Fibroblast of lung (primary cell): Measurements from ENCODE around the gene SUCO. TPM values are rescaled to one million over a fixed set of nuclear protein-coding genes. Genes with fewer than 3 reads are reported as not detected.

Source experiments
- DNase-seq, 2 donors: peaks; one replicate each; pipeline versions ENCODE4 v3.0.0 to v3.0.0-alpha.2; 2010; ENCODE audit warnings: low read depth in 2 of 2
- H2AFZ ChIP-seq: 2 replicates; pipeline ENCODE4 v1.5.1; 2012; ENCODE audit warnings: low read length, control low read depth, inconsistent platforms
- H3K27ac ChIP-seq: 2 replicates; pipeline ENCODE4 v1.5.1; 2011; ENCODE audit warnings: low read length, control low read depth; ENCODE audit not compliant: insufficient read depth
- H3K27me3 ChIP-seq: 2 replicates; pipeline ENCODE4 v1.5.1; 2011; ENCODE audit warnings: mild to moderate bottlenecking, low read length; ENCODE audit not compliant: control insufficient read depth, insufficient read depth
- H3K36me3 ChIP-seq: 2 replicates; pipeline ENCODE4 v1.5.1; 2011; ENCODE audit warnings: low read length; ENCODE audit not compliant: control insufficient read depth, insufficient read depth
- H3K4me1 ChIP-seq: 2 replicates; pipeline ENCODE4 v1.5.1; 2011; ENCODE audit warnings: low read length; ENCODE audit not compliant: control insufficient read depth, insufficient read depth; ENCODE audit errors: extremely low read depth
- H3K4me2 ChIP-seq: 2 replicates; pipeline ENCODE4 v1.5.1; 2011; ENCODE audit warnings: low read length, control low read depth; ENCODE audit not compliant: insufficient read depth; ENCODE audit errors: extremely low read depth
- H3K4me3 ChIP-seq, 4 experiments: fragments of 200-600 bp in 1 of 4; sonication (generic) in 1 of 4; replicated peaks in 1 of 4; 2 replicates each; pipeline ENCODE4 v1.5.1; 2011 to 2016; ENCODE audit warnings: low read length in 4 of 4, low read depth in 3 of 4, mild to moderate bottlenecking in 3 of 4, control low read depth in 2 of 4, inconsistent platforms in 1 of 4, mixed read lengths in 1 of 4; ENCODE audit not compliant: insufficient read depth in 1 of 4; ENCODE audit errors: control extremely low read depth in 1 of 4
- H3K79me2 ChIP-seq: 2 replicates; pipeline ENCODE4 v1.5.1; 2012; ENCODE audit warnings: mild to moderate bottlenecking, low read length, inconsistent platforms; ENCODE audit not compliant: control insufficient read depth, insufficient read depth
- H3K9ac ChIP-seq: 2 replicates; pipeline ENCODE4 v1.5.1; 2011; ENCODE audit warnings: mild to moderate bottlenecking, low read length, control low read depth; ENCODE audit not compliant: insufficient read depth
- H3K9me3 ChIP-seq: 2 replicates; pipeline ENCODE4 v1.5.1; 2012; ENCODE audit warnings: low read depth, low read length; ENCODE audit not compliant: control insufficient read depth, insufficient read depth
- H4K20me1 ChIP-seq: 2 replicates; pipeline ENCODE4 v1.5.1; 2011; ENCODE audit warnings: low read length; ENCODE audit not compliant: control insufficient read depth, insufficient read depth; ENCODE audit errors: extremely low read depth
- EZH2 ChIP-seq: IDR thresholded peaks from 2 replicates; pipeline ENCODE4 v1.5.1; 2012; ENCODE audit warnings: low read length, control low read depth, mild to moderate bottlenecking; ENCODE audit errors: missing control alignments
- polyA plus RNA-seq, 2 donors: library from polyadenylated mRNA; depleted of rRNA in 1 of 2; stranded (reverse) in 1 of 2; unstranded in 1 of 2; fragments of >200 nt; gene quantifications; 2 replicates each; pipeline ENCODE4 v1.2.1, GENCODE V29; 2011 to 2012; ENCODE audit warnings: missing spikeins in 1 of 2
- total RNA-seq: library from RNA; depleted of rRNA; stranded (reverse); fragments of >200 nt; gene quantifications from 2 replicates; pipeline ENCODE4 v1.2.1, GENCODE V29; 2014
- TF ChIP-seq, protein P1 (sequence below), 2 donors: IDR thresholded peaks in 1 of 2; conservative IDR thresholded peaks in 1 of 2; 1 replicate in 1 of 2; 2 replicates in 1 of 2; pipeline ENCODE4 v1.5.1; 2011 to 2012; ENCODE audit warnings: low read length in 2 of 2, control low read depth in 1 of 2, inconsistent platforms in 1 of 2, low read depth in 1 of 2, mild to moderate bottlenecking in 1 of 2

The SUCO gene
- total and polyA plus RNA-seq, 2 donors (not counting 1 experiment from before 2014, with no cell fraction given): 20.4 to 25.8 TPM

DNA sequence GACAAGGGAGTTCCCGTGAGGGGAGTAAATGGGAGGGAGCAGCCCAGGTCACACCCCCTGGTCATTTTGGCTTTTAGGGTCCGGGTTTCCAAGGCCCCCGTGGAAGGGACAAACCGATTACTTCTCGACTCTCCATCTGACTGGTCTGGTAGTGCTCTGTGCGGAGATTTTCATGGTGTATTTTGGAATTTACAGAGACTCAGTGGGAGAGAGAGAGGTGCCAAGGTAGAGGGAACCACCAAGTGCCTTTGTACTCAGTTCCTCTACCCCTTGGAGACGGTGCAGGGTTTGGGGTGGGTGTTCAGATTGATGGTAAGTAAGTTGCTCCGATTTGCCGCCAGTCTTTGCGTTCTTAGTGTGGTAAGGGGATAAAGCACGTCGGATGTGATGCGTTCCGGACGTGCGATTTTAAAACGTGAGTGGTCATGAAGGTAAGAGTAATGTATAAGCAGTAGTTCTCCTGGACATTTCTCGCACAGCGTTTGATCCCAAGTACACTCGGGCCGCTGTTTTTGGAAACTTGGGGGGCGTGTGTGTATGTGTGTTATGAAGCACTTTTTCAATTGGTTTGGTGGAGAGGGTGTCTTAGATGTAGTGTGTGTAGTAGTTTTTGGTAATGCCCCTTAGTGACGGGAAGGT, 682 bp downstream of the SUCO start:
- peak; percentile 30 to 50 for DNase-seq
- Histone ChIP-seq H4K20me1 (no peaks in the 10 kb centered on the region), H3K9me3 (no peaks in the 10 kb centered on the region), H3K79me2 (peaks cover 54% of the 10 kb centered on the region), H3K4me2 (peak overlapping the region; percentile 69), H2AFZ (peak overlapping the region; percentile 71), H3K36me3 (no peaks in the 10 kb centered on the region), H3K4me3 (peak overlapping the region; percentile 82 to 99 (median 97)), H3K27me3 (no peaks in the 10 kb centered on the region), H3K4me1 (peaks cover 3% of the 10 kb centered on the region), H3K9ac (peak overlapping the region; percentile 96), H3K27ac (peak overlapping the region; percentile 96)
- TF ChIP-seq, protein P1, sequence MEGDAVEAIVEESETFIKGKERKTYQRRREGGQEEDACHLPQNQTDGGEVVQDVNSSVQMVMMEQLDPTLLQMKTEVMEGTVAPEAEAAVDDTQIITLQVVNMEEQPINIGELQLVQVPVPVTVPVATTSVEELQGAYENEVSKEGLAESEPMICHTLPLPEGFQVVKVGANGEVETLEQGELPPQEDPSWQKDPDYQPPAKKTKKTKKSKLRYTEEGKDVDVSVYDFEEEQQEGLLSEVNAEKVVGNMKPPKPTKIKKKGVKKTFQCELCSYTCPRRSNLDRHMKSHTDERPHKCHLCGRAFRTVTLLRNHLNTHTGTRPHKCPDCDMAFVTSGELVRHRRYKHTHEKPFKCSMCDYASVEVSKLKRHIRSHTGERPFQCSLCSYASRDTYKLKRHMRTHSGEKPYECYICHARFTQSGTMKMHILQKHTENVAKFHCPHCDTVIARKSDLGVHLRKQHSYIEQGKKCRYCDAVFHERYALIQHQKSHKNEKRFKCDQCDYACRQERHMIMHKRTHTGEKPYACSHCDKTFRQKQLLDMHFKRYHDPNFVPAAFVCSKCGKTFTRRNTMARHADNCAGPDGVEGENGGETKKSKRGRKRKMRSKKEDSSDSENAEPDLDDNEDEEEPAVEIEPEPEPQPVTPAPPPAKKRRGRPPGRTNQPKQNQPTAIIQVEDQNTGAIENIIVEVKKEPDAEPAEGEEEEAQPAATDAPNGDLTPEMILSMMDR (conservative IDR thresholded peaks at IDR 0.05 in 1 of 2, IDR thresholded peaks at IDR 0.05 in 1 of 2; ENCODE audit: low read depth in 1 of 2, low read length in 2 of 2): no peak
- no peak for TF ChIP-seq EZH2

- Histone ChIP-seq H4K20me1 (no peaks in the 10 kb centered on the region), H2AFZ (no peak overlapping the region), H3K27me3 (no peaks in the 10 kb centered on the region), H3K79me2 (peaks cover 80% of the 10 kb centered on the region), H3K36me3 (no peaks in the 10 kb centered on the region), H3K9ac (no peak overlapping the region), H3K4me3 (no peak overlapping the region), H3K4me1 (peaks cover 3% of the 10 kb centered on the region), H3K4me2 (no peak overlapping the region), H3K27ac (no peak overlapping the region), H3K9me3 (no peaks in the 10 kb centered on the region)
- no peak for DNase-seq
- TF ChIP-seq EZH2: no peak
- TF ChIP-seq, protein P1 (conservative IDR thresholded peaks at IDR 0.05 in 1 of 2, IDR thresholded peaks at IDR 0.05 in 1 of 2; ENCODE audit: low read depth in 1 of 2, low read length in 2 of 2): no peak
Measured at GRCh38 chr1:172536256-172536655, 3.3 kb downstream of the SUCO start.

- Histone ChIP-seq H2AFZ (no peak overlapping the region), H3K4me3 (no peak overlapping the region), H3K4me2 (no peak overlapping the region), H3K27me3 (no peaks in the 10 kb centered on the region), H3K27ac (no peak overlapping the region), H4K20me1 (no peaks in the 10 kb centered on the region), H3K36me3 (no peaks in the 10 kb centered on the region), H3K4me1 (no peaks in the 10 kb centered on the region), H3K79me2 (peaks cover 88% of the 10 kb centered on the region), H3K9ac (no peak overlapping the region), H3K9me3 (no peaks in the 10 kb centered on the region)
- peak in 1 of 2 donors; percentile 61 for DNase-seq
- TF ChIP-seq, protein P1 (conservative IDR thresholded peaks at IDR 0.05 in 1 of 2, IDR thresholded peaks at IDR 0.05 in 1 of 2; ENCODE audit: low read depth in 1 of 2, low read length in 2 of 2): no peak
- no peak for TF ChIP-seq EZH2
Measured at GRCh38 chr1:172537366-172537765, 4.4 kb downstream of the SUCO start.
